GM23338 (cell line): ENCODE results near the gene TIMM13. TPM values are rescaled to one million over a fixed set of nuclear protein-coding genes. Genes with fewer than 3 reads are reported as not detected.

Source experiments
- ATAC-seq: fragments of 200-7000 bp; cut with Tn5 transposase; 3 replicates; pipeline ENCODE4 v1.9.1; 2020
- DNase-seq: peaks from one replicate; pipeline ENCODE4 v3.0.0-alpha.2; 2015; ENCODE audit warnings: low spot score
- H2AFZ ChIP-seq: fragments of 200-600 bp; sonication (generic); 2 replicates; pipeline ENCODE4 v1.8.0; 2016; ENCODE audit warnings: antibody characterized with exemption, mild to moderate bottlenecking, moderate library complexity
- H3F3A ChIP-seq: fragments of 200-600 bp; sonication (generic); replicated peaks from 2 replicates; pipeline ENCODE4 v1.8.0; 2017; ENCODE audit warnings: antibody characterized with exemption, mixed run types, low read depth
- H3K27ac ChIP-seq: fragments of 200-600 bp; sonication (generic); 2 replicates; pipeline ENCODE4 v1.6.1; 2016; ENCODE audit warnings: low read depth
- H3K27me3 ChIP-seq: fragments of 200-600 bp; sonication (generic); 2 replicates; pipeline ENCODE4 v1.8.0; 2016; ENCODE audit warnings: mild to moderate bottlenecking, mixed run types, moderate library complexity; ENCODE audit not compliant: insufficient read depth
- H3K36me3 ChIP-seq: fragments of 200-600 bp; sonication (generic); 2 replicates; pipeline ENCODE4 v1.8.0; 2016; ENCODE audit warnings: mild to moderate bottlenecking; ENCODE audit not compliant: insufficient read depth
- H3K4me1 ChIP-seq: fragments of 200-600 bp; sonication (generic); 2 replicates; pipeline ENCODE4 v1.8.0; 2016; ENCODE audit warnings: mild to moderate bottlenecking, moderate library complexity; ENCODE audit not compliant: insufficient read depth
- H3K4me2 ChIP-seq: fragments of 200-600 bp; sonication (generic); 2 replicates; pipeline ENCODE4 v1.7.1; 2017; ENCODE audit warnings: mixed run types
- H3K4me3 ChIP-seq: fragments of 200-600 bp; sonication (generic); 2 replicates; pipeline ENCODE4 v1.6.1; 2016; ENCODE audit warnings: mixed run types
- H3K79me2 ChIP-seq: fragments of 200-600 bp; sonication (generic); replicated peaks from 2 replicates; pipeline ENCODE4 v1.8.0; 2017; ENCODE audit warnings: mild to moderate bottlenecking; ENCODE audit not compliant: insufficient read depth
- H3K9me2 ChIP-seq: fragments of 200-600 bp; sonication (generic); 2 replicates; pipeline ENCODE4 v1.8.0; 2017; ENCODE audit not compliant: insufficient read depth
- H4K20me1 ChIP-seq: fragments of 200-600 bp; sonication (generic); replicated peaks from 2 replicates; pipeline ENCODE4 v1.8.0; 2017; ENCODE audit warnings: mild to moderate bottlenecking; ENCODE audit not compliant: insufficient read depth
- H3K27ac Mint-ChIP-seq: 2 replicates; pipeline ENCODE4 v1.8.0; 2020; ENCODE audit warnings: inconsistent platforms, mild to moderate bottlenecking, moderate library complexity, mixed read lengths
- H3K27me3 Mint-ChIP-seq: 3 replicates; pipeline ENCODE4 v1.8.0; 2022; ENCODE audit warnings: low read depth, mild to moderate bottlenecking, moderate library complexity, mixed read lengths, inconsistent platforms; ENCODE audit not compliant: insufficient read depth, poor library complexity
- H3K36me3 Mint-ChIP-seq: 3 replicates; pipeline ENCODE4 v1.8.0; 2021; ENCODE audit warnings: low read depth, mild to moderate bottlenecking, inconsistent platforms, moderate library complexity, mixed read lengths
- H3K4me1 Mint-ChIP-seq: 3 replicates; pipeline ENCODE4 v1.8.0; 2020; ENCODE audit warnings: mild to moderate bottlenecking, inconsistent platforms, mixed read lengths
- H3K4me3 Mint-ChIP-seq: 3 replicates; pipeline ENCODE4 v1.8.0; 2021; ENCODE audit warnings: moderate library complexity, mild to moderate bottlenecking, inconsistent platforms, mixed read lengths
- H3K9me3 Mint-ChIP-seq: 3 replicates; pipeline ENCODE4 v1.8.0; 2020; ENCODE audit warnings: moderate library complexity, mild to moderate bottlenecking, inconsistent platforms, mixed read lengths
- ETS1 ChIP-seq: IDR thresholded peaks from 2 replicates; pipeline ENCODE4 v1.6.1; 2016; ENCODE audit warnings: antibody characterized with exemption
- POLR2AphosphoS5 ChIP-seq: IDR thresholded peaks from 2 replicates; pipeline ENCODE4 v1.6.1; 2016; ENCODE audit warnings: antibody characterized with exemption, low read depth
- REST ChIP-seq: IDR thresholded peaks from one replicate; pipeline ENCODE4 v1.6.1; 2018; ENCODE audit warnings: antibody characterized with exemption; ENCODE audit not compliant: unreplicated experiment
- STAT1 ChIP-seq: IDR thresholded peaks from one replicate; pipeline ENCODE4 v1.6.1; 2016; ENCODE audit warnings: antibody characterized with exemption; ENCODE audit not compliant: unreplicated experiment
- ZNF462 ChIP-seq: fragments of 250-450 bp; sonication (Bioruptor Pico); IDR thresholded peaks from 2 replicates; pipeline ENCODE4 v1.5.0; 2020; ENCODE audit warnings: mild to moderate bottlenecking, moderate library complexity
- polyA plus RNA-seq: library from polyadenylated mRNA; unstranded; fragments of >200 nt; fragmentation: Nextera tagmentation; extraction: Ambion mirVana; gene quantifications from 2 replicates; pipeline ENCODE4 v1.2.1, GENCODE V29; 2016
- total RNA-seq: library from RNA; depleted of rRNA; stranded (reverse); fragments of >200 nt; shearing (Covaris generic); gene quantifications from 2 replicates; pipeline ENCODE4 v1.2.3, GENCODE V29; 2014

TIMM13 gene
- total and polyA plus RNA-seq, 2 experiments from 2014 or later: 140 to 347 TPM

- Histone ChIP-seq H3K4me1 (no peaks in the 10 kb centered on the region), H3F3A (no peaks in the 10 kb centered on the region), H4K20me1 (no peaks in the 10 kb centered on the region), H3K79me2 (no peaks in the 10 kb centered on the region), H3K4me2 (no peak overlapping the region), H3K4me3 (no peak overlapping the region), H3K27ac (no peak overlapping the region), H3K9me2 (no peaks in the 10 kb centered on the region), H2AFZ (no peak overlapping the region), H3K27me3 (no peaks in the 10 kb centered on the region), H3K36me3 (no peaks in the 10 kb centered on the region)
- ATAC-seq: no peak
- Mint-ChIP-seq H3K36me3 (no peaks in the 10 kb centered on the region), H3K27ac (no peak overlapping the region), H3K4me1 (no peaks in the 10 kb centered on the region), H3K4me3 (no peak overlapping the region; the same call in 2 of the 3 replicates), H3K9me3 (peaks cover 10% of the 10 kb centered on the region), H3K27me3 (peaks cover 9% of the 10 kb centered on the region)
- no peak for DNase-seq
- TF ChIP-seq STAT1 (no peak), ZNF462 (CRISPR knock-in tag) (no peak), POLR2AphosphoS5 (no peak), REST (no peak), ETS1 (no peak)
Measured at GRCh38 chr19:2409352-2409912, 18.0 kb downstream of the TIMM13 start.
